ENCODE results near the gene FER1L5.

DNA sequence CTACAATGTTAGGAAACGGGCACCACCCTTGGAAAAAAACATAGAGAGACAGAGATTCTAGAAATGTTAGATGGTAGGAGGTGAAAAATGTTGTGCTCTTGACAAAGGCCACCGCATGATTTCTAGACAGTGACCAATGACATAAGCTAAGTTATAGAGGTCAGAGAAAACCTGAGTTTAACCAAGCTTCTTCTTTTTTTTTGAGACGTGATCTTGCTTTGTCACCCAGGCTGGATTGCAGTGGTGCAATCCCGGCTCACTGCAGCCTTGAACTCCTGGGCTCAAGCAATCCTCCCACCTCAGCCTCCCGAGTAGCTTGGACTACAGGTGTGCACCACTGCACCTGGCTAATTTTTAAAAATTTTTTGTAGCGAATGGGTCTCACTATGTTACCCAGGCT, 13.0 kb downstream of the FER1L5 start:
- TF ChIP-seq, protein P1, sequence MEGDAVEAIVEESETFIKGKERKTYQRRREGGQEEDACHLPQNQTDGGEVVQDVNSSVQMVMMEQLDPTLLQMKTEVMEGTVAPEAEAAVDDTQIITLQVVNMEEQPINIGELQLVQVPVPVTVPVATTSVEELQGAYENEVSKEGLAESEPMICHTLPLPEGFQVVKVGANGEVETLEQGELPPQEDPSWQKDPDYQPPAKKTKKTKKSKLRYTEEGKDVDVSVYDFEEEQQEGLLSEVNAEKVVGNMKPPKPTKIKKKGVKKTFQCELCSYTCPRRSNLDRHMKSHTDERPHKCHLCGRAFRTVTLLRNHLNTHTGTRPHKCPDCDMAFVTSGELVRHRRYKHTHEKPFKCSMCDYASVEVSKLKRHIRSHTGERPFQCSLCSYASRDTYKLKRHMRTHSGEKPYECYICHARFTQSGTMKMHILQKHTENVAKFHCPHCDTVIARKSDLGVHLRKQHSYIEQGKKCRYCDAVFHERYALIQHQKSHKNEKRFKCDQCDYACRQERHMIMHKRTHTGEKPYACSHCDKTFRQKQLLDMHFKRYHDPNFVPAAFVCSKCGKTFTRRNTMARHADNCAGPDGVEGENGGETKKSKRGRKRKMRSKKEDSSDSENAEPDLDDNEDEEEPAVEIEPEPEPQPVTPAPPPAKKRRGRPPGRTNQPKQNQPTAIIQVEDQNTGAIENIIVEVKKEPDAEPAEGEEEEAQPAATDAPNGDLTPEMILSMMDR (IDR thresholded peaks at IDR 0.05; ENCODE audit: low read length): no peak
- TF ChIP-seq EZH2 (optimal IDR thresholded peaks at IDR 0.05; ENCODE audit: low read depth, low read length) (no peak), EZH2phosphoT487 (IDR thresholded peaks at IDR 0.05; ENCODE audit: low read length) (no peak)
